Inflammatory macrophage treated with lipopolysaccharide for 4 hours (primary cell): ENCODE data around the gene PNKP.

Source experiments
- DNase-seq: peaks from one replicate; pipeline ENCODE4 v3.0.0-alpha.2; 2020

PNKP gene

GRCh38 chr19:49889687-49890348 lies 22.4 kb upstream of the PNKP start:
- DNase-seq, result peak; percentile 76

GRCh38 chr19:49889038-49889686 lies 21.8 kb upstream of the PNKP start:
- DNase-seq, result no peak

GRCh38 chr19:49888510-49888824 lies 21.1 kb upstream of the PNKP start:
- DNase-seq, result no peak

- no peak for DNase-seq
Measured at GRCh38 chr19:49887665-49888509, 20.5 kb upstream of the PNKP start.

- DNase-seq, result no peak
Measured at GRCh38 chr19:49887037-49887664, 19.8 kb upstream of the PNKP start.

- DNase-seq, result no peak
Measured at GRCh38 chr19:49884760-49885159, 17.4 kb upstream of the PNKP start.

GRCh38 chr19:49884109-49884508 lies 16.7 kb upstream of the PNKP start:
- DNase-seq, result no peak

- DNase-seq, result no peak
Measured at GRCh38 chr19:49883094-49883493, 15.7 kb upstream of the PNKP start.

- DNase-seq, result no peak
Measured at GRCh38 chr19:49882643-49883042, 15.3 kb upstream of the PNKP start.

- DNase-seq, result no peak
Measured at GRCh38 chr19:49881672-49882394, 14.5 kb upstream of the PNKP start.

- no peak for DNase-seq
Measured at GRCh38 chr19:49881186-49881585, 13.8 kb upstream of the PNKP start.

- DNase-seq, result no peak
Measured at GRCh38 chr19:49880162-49880869, 12.9 kb upstream of the PNKP start.

GRCh38 chr19:49879243-49879963 lies 12.0 kb upstream of the PNKP start:
- peak; percentile 65 for DNase-seq

- DNase-seq, result no peak
Measured at GRCh38 chr19:49878744-49879070, 11.3 kb upstream of the PNKP start.

GRCh38 chr19:49877879-49878743 lies 10.7 kb upstream of the PNKP start:
- DNase-seq, result peak; percentile 98

GRCh38 chr19:49877020-49877878 lies 9.9 kb upstream of the PNKP start, which contains the start of the genes AKT1S1 and TBC1D17:
TSS of gene AKT1S1 (minus strand) at chr19:49877355. CDS start at chr19:49873295, 4,060 bp downstream.
TSS of gene TBC1D17 (plus strand) at chr19:49877702. CDS start at chr19:49877724, 22 bp downstream.
- DNase-seq, result peak; percentile 100

- DNase-seq, result peak; percentile 99
Measured at GRCh38 chr19:49876422-49877019, 9.1 kb upstream of the PNKP start.

- DNase-seq, result peak; percentile 45
Measured at GRCh38 chr19:49875857-49876421, 8.6 kb upstream of the PNKP start.

GRCh38 chr19:49875177-49875576 lies 7.8 kb upstream of the PNKP start:
- no peak for DNase-seq
